ENCODE results near the gene STAB2. TPM values are rescaled to one million over a fixed set of nuclear protein-coding genes. Genes with fewer than 3 reads are reported as not detected.

STAB2 gene
- total RNA-seq, 1 experiment from 2014 or later = not detected

- Mint-ChIP-seq H3K4me1 (ENCODE audit: insufficient read depth, unreplicated experiment) (no peaks in the 10 kb centered on the region), H3K36me3 (ENCODE audit: insufficient read depth, unreplicated experiment) (peaks cover 49% of the 10 kb centered on the region), H3K4me3 (ENCODE audit: unreplicated experiment) (no peak overlapping the region), H3K9me3 (ENCODE audit: unreplicated experiment) (no peaks in the 10 kb centered on the region), H3K27ac (ENCODE audit: low read depth, unreplicated experiment) (no peak overlapping the region), H3K27me3 (ENCODE audit: insufficient read depth, unreplicated experiment) (no peaks in the 10 kb centered on the region)
- no peak for DNase-seq (ENCODE audit: unreplicated experiment)
- ChIA-PET CTCF (interaction anchor here (0.8 to 1.8 kb wide), 2 partner anchors 10 to 77 kb away, joined by 3 to 6 read pairs; no protein-coding TSS in a partner anchor), POLR2A (no interaction called here)
- no TSS peak for BruUV-seq (replicated peaks)
- intact Hi-C loops (cut with micrococcal nuclease) = no loop called here
- TF ChIP-seq, protein P1, sequence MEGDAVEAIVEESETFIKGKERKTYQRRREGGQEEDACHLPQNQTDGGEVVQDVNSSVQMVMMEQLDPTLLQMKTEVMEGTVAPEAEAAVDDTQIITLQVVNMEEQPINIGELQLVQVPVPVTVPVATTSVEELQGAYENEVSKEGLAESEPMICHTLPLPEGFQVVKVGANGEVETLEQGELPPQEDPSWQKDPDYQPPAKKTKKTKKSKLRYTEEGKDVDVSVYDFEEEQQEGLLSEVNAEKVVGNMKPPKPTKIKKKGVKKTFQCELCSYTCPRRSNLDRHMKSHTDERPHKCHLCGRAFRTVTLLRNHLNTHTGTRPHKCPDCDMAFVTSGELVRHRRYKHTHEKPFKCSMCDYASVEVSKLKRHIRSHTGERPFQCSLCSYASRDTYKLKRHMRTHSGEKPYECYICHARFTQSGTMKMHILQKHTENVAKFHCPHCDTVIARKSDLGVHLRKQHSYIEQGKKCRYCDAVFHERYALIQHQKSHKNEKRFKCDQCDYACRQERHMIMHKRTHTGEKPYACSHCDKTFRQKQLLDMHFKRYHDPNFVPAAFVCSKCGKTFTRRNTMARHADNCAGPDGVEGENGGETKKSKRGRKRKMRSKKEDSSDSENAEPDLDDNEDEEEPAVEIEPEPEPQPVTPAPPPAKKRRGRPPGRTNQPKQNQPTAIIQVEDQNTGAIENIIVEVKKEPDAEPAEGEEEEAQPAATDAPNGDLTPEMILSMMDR (IDR thresholded peaks at IDR 0.05; ENCODE audit: unreplicated experiment) = no peak
Measured at GRCh38 chr12:103793512-103794045, 206.5 kb downstream of the STAB2 start.

DNA sequence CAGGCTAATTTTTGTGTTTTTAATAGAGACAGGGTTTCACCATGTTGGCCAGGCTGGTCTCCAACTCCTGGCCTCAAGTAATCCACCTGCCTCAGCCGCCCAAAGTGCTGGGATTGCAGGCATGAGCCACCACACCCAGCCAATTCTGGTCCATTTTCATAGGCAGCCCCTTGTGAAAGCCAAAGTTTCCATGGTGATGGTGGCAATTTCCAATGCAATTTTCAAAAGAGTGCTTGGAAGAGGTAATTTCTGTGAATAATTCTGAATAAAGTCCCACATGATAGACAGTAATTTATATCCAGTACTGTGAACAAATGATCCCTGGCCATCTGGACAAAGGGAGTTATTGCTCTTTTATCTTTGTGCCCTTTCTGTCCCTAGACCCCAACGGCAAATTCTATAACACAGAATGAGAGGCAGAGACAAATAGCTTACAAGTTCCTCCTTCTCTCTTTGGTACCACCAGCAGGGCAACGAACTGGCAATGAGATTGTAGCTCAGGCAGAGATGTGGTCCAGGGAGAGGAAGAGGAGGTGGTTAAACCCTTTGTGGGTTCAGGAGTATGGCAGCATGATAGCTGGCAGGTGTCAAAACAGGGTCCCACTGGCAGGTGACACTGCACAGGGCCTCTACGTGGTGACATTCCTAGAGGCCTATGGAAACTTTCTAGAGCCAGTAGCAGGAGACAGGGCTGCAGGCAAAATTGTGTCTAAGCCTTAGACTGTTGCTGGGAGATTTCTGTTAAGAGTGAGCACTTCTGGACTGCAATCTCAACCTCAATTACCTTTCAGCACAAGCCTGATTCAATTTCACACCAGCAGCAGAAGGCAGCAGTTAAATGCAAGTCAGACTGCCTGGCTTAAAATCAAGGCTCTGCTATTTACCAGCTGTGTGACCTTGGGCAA lies 207.5 kb downstream of the STAB2 start:
- H3K27me3 Mint-ChIP-seq (ENCODE audit: insufficient read depth, unreplicated experiment) = no peaks in the 10 kb centered on the region
- intact Hi-C loops (cut with micrococcal nuclease) = no loop called here
- BruUV-seq (replicated peaks) = no TSS peak
- no peaks in the 10 kb centered on the region for H3K9me3 Mint-ChIP-seq (ENCODE audit: unreplicated experiment)
- no peak overlapping the region for H3K27ac Mint-ChIP-seq (ENCODE audit: low read depth, unreplicated experiment)
- ChIA-PET CTCF (interaction anchor here (0.6 to 2.8 kb wide), 3 partner anchors 10 to 222 kb away, joined by 3 to 11 read pairs (median 4); no protein-coding TSS in a partner anchor), POLR2A (no interaction called here)
- H3K4me3 Mint-ChIP-seq (ENCODE audit: unreplicated experiment) = no peak overlapping the region
- H3K36me3 Mint-ChIP-seq (ENCODE audit: insufficient read depth, unreplicated experiment) = peaks cover 52% of the 10 kb centered on the region
- no peak for DNase-seq (ENCODE audit: unreplicated experiment)
- H3K4me1 Mint-ChIP-seq (ENCODE audit: insufficient read depth, unreplicated experiment) = peaks cover 5% of the 10 kb centered on the region
- TF ChIP-seq, protein P1 (IDR thresholded peaks at IDR 0.05; ENCODE audit: unreplicated experiment) = no peak

GRCh38 chr12:103798586-103798985 lies 211.5 kb downstream of the STAB2 start:
- no peak for DNase-seq (ENCODE audit: unreplicated experiment)
- CTCF ChIA-PET = no interaction called here
- Mint-ChIP-seq H3K27ac (ENCODE audit: low read depth, unreplicated experiment) (no peak overlapping the region), H3K27me3 (ENCODE audit: insufficient read depth, unreplicated experiment) (no peaks in the 10 kb centered on the region), H3K36me3 (ENCODE audit: insufficient read depth, unreplicated experiment) (peaks cover 41% of the 10 kb centered on the region), H3K9me3 (ENCODE audit: unreplicated experiment) (no peaks in the 10 kb centered on the region), H3K4me3 (ENCODE audit: unreplicated experiment) (no peak overlapping the region), H3K4me1 (ENCODE audit: insufficient read depth, unreplicated experiment) (peaks cover 35% of the 10 kb centered on the region)
- no TSS peak for BruUV-seq (replicated peaks)
- TF ChIP-seq, protein P1 (IDR thresholded peaks at IDR 0.05; ENCODE audit: unreplicated experiment) = no peak
- POLR2A ChIA-PET = no interaction called here
- intact Hi-C loops (cut with micrococcal nuclease) = no loop called here

DNA sequence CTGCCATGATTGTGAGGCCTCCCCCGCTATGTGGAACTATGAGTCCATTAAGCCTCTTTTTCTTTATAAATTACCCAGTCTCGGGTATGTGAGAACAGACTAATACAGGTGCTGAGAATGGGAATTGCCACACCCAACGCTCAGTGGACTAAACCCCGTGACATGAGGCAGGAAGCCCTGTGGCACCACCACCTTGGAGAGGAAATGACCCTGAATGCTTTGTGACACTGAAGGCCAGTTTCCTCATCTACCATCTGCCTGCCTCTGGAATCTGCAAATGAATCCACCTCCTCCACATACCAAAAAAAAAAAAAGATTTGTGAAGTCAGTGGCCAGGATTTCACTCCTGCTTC lies 212.4 kb downstream of the STAB2 start:
- Mint-ChIP-seq H3K4me3 (ENCODE audit: unreplicated experiment) (no peak overlapping the region), H3K9me3 (ENCODE audit: unreplicated experiment) (no peaks in the 10 kb centered on the region), H3K27ac (ENCODE audit: low read depth, unreplicated experiment) (peak overlapping the region; percentile 78), H3K4me1 (ENCODE audit: insufficient read depth, unreplicated experiment) (peaks cover 41% of the 10 kb centered on the region), H3K36me3 (ENCODE audit: insufficient read depth, unreplicated experiment) (peaks cover 36% of the 10 kb centered on the region), H3K27me3 (ENCODE audit: insufficient read depth, unreplicated experiment) (no peaks in the 10 kb centered on the region)
- TF ChIP-seq, protein P1 (IDR thresholded peaks at IDR 0.05; ENCODE audit: unreplicated experiment) = no peak
- no peak for DNase-seq (ENCODE audit: unreplicated experiment)
- intact Hi-C loops (cut with micrococcal nuclease) = no loop called here
- POLR2A ChIA-PET = no interaction called here
- BruUV-seq (replicated peaks) = no TSS peak
- CTCF ChIA-PET = no interaction called here
